ENCODE measurements around the gene CEP95. TPM values are rescaled to one million over a fixed set of nuclear protein-coding genes. Genes with fewer than 3 reads are reported as not detected.

The CEP95 gene
- polyA plus RNA-seq, 1 donor: 87.5 TPM

- DNase-seq: no peak
- no CpG with 5 or more reads among the region's 1 CpG for WGBS (ENCODE audit: insufficient coverage, low lambda C conversion rate)
- Histone ChIP-seq H3K27me3 (ENCODE audit: control insufficient read depth, insufficient read depth, low read length) (no peaks in the 10 kb centered on the region), H3K27ac (ENCODE audit: low read length) (no peak overlapping the region), H3K4me1 (ENCODE audit: control insufficient read depth, insufficient read depth, low read length) (no peaks in the 10 kb centered on the region), H3K36me3 (ENCODE audit: control insufficient read depth, insufficient read depth, low read length) (peaks cover 73% of the 10 kb centered on the region), H3K9me3 (ENCODE audit: control insufficient read depth, low read depth, low read length) (no peaks in the 10 kb centered on the region), H3K4me3 (ENCODE audit: low read length) (no peak overlapping the region)
Observed at GRCh38 chr17:64515829-64516228, 9.1 kb downstream of the CEP95 start.

- Histone ChIP-seq H3K4me1 (ENCODE audit: control insufficient read depth, insufficient read depth, low read length) (no peaks in the 10 kb centered on the region), H3K27me3 (ENCODE audit: control insufficient read depth, insufficient read depth, low read length) (no peaks in the 10 kb centered on the region), H3K9me3 (ENCODE audit: control insufficient read depth, low read depth, low read length) (no peaks in the 10 kb centered on the region), H3K4me3 (ENCODE audit: low read length) (no peak overlapping the region), H3K36me3 (ENCODE audit: control insufficient read depth, insufficient read depth, low read length) (peaks cover 84% of the 10 kb centered on the region), H3K27ac (ENCODE audit: low read length) (no peak overlapping the region)
- WGBS (ENCODE audit: insufficient coverage, low lambda C conversion rate): 93% methylated on average over 3 of the region's 6 CpGs
- no peak for DNase-seq
Observed at GRCh38 chr17:64519601-64520000, 12.8 kb downstream of the CEP95 start.

- WGBS (ENCODE audit: insufficient coverage, low lambda C conversion rate): no CpG with 5 or more reads among the region's 6 CpGs
- H3K36me3 ChIP-seq (ENCODE audit: control insufficient read depth, insufficient read depth, low read length): peaks cover 83% of the 10 kb centered on the region
- DNase-seq: no peak
- H3K4me1 ChIP-seq (ENCODE audit: control insufficient read depth, insufficient read depth, low read length): no peaks in the 10 kb centered on the region
- no peak overlapping the region for H3K4me3 ChIP-seq (ENCODE audit: low read length)
- H3K27ac ChIP-seq (ENCODE audit: low read length): no peak overlapping the region
- H3K9me3 ChIP-seq (ENCODE audit: control insufficient read depth, low read depth, low read length): no peaks in the 10 kb centered on the region
- no peaks in the 10 kb centered on the region for H3K27me3 ChIP-seq (ENCODE audit: control insufficient read depth, insufficient read depth, low read length)
Observed at GRCh38 chr17:64520359-64520758, 13.6 kb downstream of the CEP95 start.

- H3K9me3 ChIP-seq (ENCODE audit: control insufficient read depth, low read depth, low read length): no peaks in the 10 kb centered on the region
- H3K4me3 ChIP-seq (ENCODE audit: low read length): no peak overlapping the region
- no peaks in the 10 kb centered on the region for H3K27me3 ChIP-seq (ENCODE audit: control insufficient read depth, insufficient read depth, low read length)
- no peaks in the 10 kb centered on the region for H3K4me1 ChIP-seq (ENCODE audit: control insufficient read depth, insufficient read depth, low read length)
- DNase-seq: no peak
- WGBS (ENCODE audit: insufficient coverage, low lambda C conversion rate): 100% methylated on average over 1 of the region's 2 CpGs
- H3K36me3 ChIP-seq (ENCODE audit: control insufficient read depth, insufficient read depth, low read length): peaks cover 86% of the 10 kb centered on the region
- no peak overlapping the region for H3K27ac ChIP-seq (ENCODE audit: low read length)
Observed at GRCh38 chr17:64527914-64528313, 21.1 kb downstream of the CEP95 start.

- Histone ChIP-seq H3K9me3 (ENCODE audit: control insufficient read depth, low read depth, low read length) (no peaks in the 10 kb centered on the region), H3K4me3 (ENCODE audit: low read length) (no peak overlapping the region), H3K27me3 (ENCODE audit: control insufficient read depth, insufficient read depth, low read length) (no peaks in the 10 kb centered on the region), H3K36me3 (ENCODE audit: control insufficient read depth, insufficient read depth, low read length) (peaks cover 87% of the 10 kb centered on the region), H3K27ac (ENCODE audit: low read length) (no peak overlapping the region), H3K4me1 (ENCODE audit: control insufficient read depth, insufficient read depth, low read length) (no peaks in the 10 kb centered on the region)
- no CpG with 5 or more reads among the region's 5 CpGs for WGBS (ENCODE audit: insufficient coverage, low lambda C conversion rate)
- DNase-seq: no peak
Observed at GRCh38 chr17:64529221-64529620, 22.4 kb downstream of the CEP95 start.

GRCh38 chr17:64531955-64532371 lies 25.2 kb downstream of the CEP95 start:
- Histone ChIP-seq H3K4me3 (ENCODE audit: low read length) (no peak overlapping the region), H3K27me3 (ENCODE audit: control insufficient read depth, insufficient read depth, low read length) (no peaks in the 10 kb centered on the region), H3K9me3 (ENCODE audit: control insufficient read depth, low read depth, low read length) (no peaks in the 10 kb centered on the region), H3K4me1 (ENCODE audit: control insufficient read depth, insufficient read depth, low read length) (no peaks in the 10 kb centered on the region), H3K27ac (ENCODE audit: low read length) (no peak overlapping the region), H3K36me3 (ENCODE audit: control insufficient read depth, insufficient read depth, low read length) (peaks cover 88% of the 10 kb centered on the region)
- WGBS (ENCODE audit: insufficient coverage, low lambda C conversion rate): no CpG with 5 or more reads among the region's 5 CpGs
- no peak for DNase-seq

- no peak for DNase-seq
- WGBS (ENCODE audit: insufficient coverage, low lambda C conversion rate): no CpG with 5 or more reads among the region's 5 CpGs
- peaks cover 87% of the 10 kb centered on the region for H3K36me3 ChIP-seq (ENCODE audit: control insufficient read depth, insufficient read depth, low read length)
- H3K4me1 ChIP-seq (ENCODE audit: control insufficient read depth, insufficient read depth, low read length): no peaks in the 10 kb centered on the region
- no peaks in the 10 kb centered on the region for H3K9me3 ChIP-seq (ENCODE audit: control insufficient read depth, low read depth, low read length)
- no peak overlapping the region for H3K27ac ChIP-seq (ENCODE audit: low read length)
- H3K27me3 ChIP-seq (ENCODE audit: control insufficient read depth, insufficient read depth, low read length): no peaks in the 10 kb centered on the region
- no peak overlapping the region for H3K4me3 ChIP-seq (ENCODE audit: low read length)
Observed at GRCh38 chr17:64532409-64532808, 25.6 kb downstream of the CEP95 start.

- no peak for DNase-seq
- Histone ChIP-seq H3K4me3 (ENCODE audit: low read length) (no peak overlapping the region), H3K27me3 (ENCODE audit: control insufficient read depth, insufficient read depth, low read length) (no peaks in the 10 kb centered on the region), H3K4me1 (ENCODE audit: control insufficient read depth, insufficient read depth, low read length) (no peaks in the 10 kb centered on the region), H3K27ac (ENCODE audit: low read length) (no peak overlapping the region), H3K36me3 (ENCODE audit: control insufficient read depth, insufficient read depth, low read length) (peaks cover 92% of the 10 kb centered on the region), H3K9me3 (ENCODE audit: control insufficient read depth, low read depth, low read length) (no peaks in the 10 kb centered on the region)
- WGBS (ENCODE audit: insufficient coverage, low lambda C conversion rate): no CpG with 5 or more reads among the region's 2 CpGs
Observed at GRCh38 chr17:64533784-64534183, 27.0 kb downstream of the CEP95 start.

- Histone ChIP-seq H3K27me3 (ENCODE audit: control insufficient read depth, insufficient read depth, low read length) (no peaks in the 10 kb centered on the region), H3K4me3 (ENCODE audit: low read length) (no peak overlapping the region), H3K36me3 (ENCODE audit: control insufficient read depth, insufficient read depth, low read length) (peaks cover 89% of the 10 kb centered on the region), H3K27ac (ENCODE audit: low read length) (no peak overlapping the region), H3K4me1 (ENCODE audit: control insufficient read depth, insufficient read depth, low read length) (no peaks in the 10 kb centered on the region), H3K9me3 (ENCODE audit: control insufficient read depth, low read depth, low read length) (no peaks in the 10 kb centered on the region)
- no peak for DNase-seq
- WGBS (ENCODE audit: insufficient coverage, low lambda C conversion rate): no CpG with 5 or more reads among the region's 3 CpGs
Observed at GRCh38 chr17:64534187-64534586, 27.4 kb downstream of the CEP95 start.

- H3K27ac ChIP-seq (ENCODE audit: low read length): no peak overlapping the region
- no peaks in the 10 kb centered on the region for H3K9me3 ChIP-seq (ENCODE audit: control insufficient read depth, low read depth, low read length)
- H3K4me1 ChIP-seq (ENCODE audit: control insufficient read depth, insufficient read depth, low read length): no peaks in the 10 kb centered on the region
- DNase-seq: no peak
- WGBS (ENCODE audit: insufficient coverage, low lambda C conversion rate): no CpG with 5 or more reads among the region's 6 CpGs
- no peaks in the 10 kb centered on the region for H3K27me3 ChIP-seq (ENCODE audit: control insufficient read depth, insufficient read depth, low read length)
- H3K36me3 ChIP-seq (ENCODE audit: control insufficient read depth, insufficient read depth, low read length): peaks cover 82% of the 10 kb centered on the region
- no peak overlapping the region for H3K4me3 ChIP-seq (ENCODE audit: low read length)
Observed at GRCh38 chr17:64535357-64535756, 28.6 kb downstream of the CEP95 start.

- peaks cover 75% of the 10 kb centered on the region for H3K36me3 ChIP-seq (ENCODE audit: control insufficient read depth, insufficient read depth, low read length)
Observed at GRCh38 chr17:64536913-64537312, 30.1 kb downstream of the CEP95 start.

More at GRCh38 chr17:64536913-64537312, 30.1 kb downstream of the CEP95 start:
- Histone ChIP-seq H3K4me1 (ENCODE audit: control insufficient read depth, insufficient read depth, low read length) (no peaks in the 10 kb centered on the region), H3K4me3 (ENCODE audit: low read length) (no peak overlapping the region), H3K27ac (ENCODE audit: low read length) (no peak overlapping the region), H3K27me3 (ENCODE audit: control insufficient read depth, insufficient read depth, low read length) (no peaks in the 10 kb centered on the region), H3K9me3 (ENCODE audit: control insufficient read depth, low read depth, low read length) (no peaks in the 10 kb centered on the region)
- no peak for DNase-seq
- WGBS (ENCODE audit: insufficient coverage, low lambda C conversion rate): no CpG with 5 or more reads among the region's 2 CpGs

All from large intestine (tissue), 3 donors.